OCI-LY3 (cell line): Measurements from ENCODE around the gene HSFX3.

Experiments
- CTCF ChIP-seq: fragments of 200-600, 300-600 bp; sonication (generic); IDR thresholded peaks from 2 replicates; pipeline ENCODE4 v1.5.1; 2014; ENCODE audit warnings: antibody characterized with exemption, low read length, low read depth
- EZH2phosphoT487 ChIP-seq: fragments of 200-600 bp; shearing (Covaris generic); IDR thresholded peaks from 2 replicates; pipeline ENCODE4 v1.6.1; 2018; ENCODE audit warnings: antibody characterized with exemption, mixed run types, low read depth

- TF ChIP-seq CTCF: no peak
- TF ChIP-seq EZH2phosphoT487: no peak
These were observed 19.1 kb upstream of the HSFX3 start for GRCh38 chrX:149568701-149569296.
